Esophagus (tissue), 2 donors: Measurements from ENCODE around the gene SLC7A10. TPM values are rescaled to one million over a fixed set of nuclear protein-coding genes. Genes with fewer than 3 reads are reported as not detected.

Experiments used
- polyA plus RNA-seq, 2 donors: library from polyadenylated mRNA; stranded (reverse); fragments of 200-250 nt; gene quantifications; one replicate each; pipeline ENCODE4 v1.2.3, GENCODE V29; 2013
- donor health status: healthy with polysubstance abuse.
- donor health status: Bipolar disorder and iron deficiency.

Gene SLC7A10
- polyA plus RNA-seq, 2 donors, result 0.04 TPM; not detected in 1

Other genes starting within 250 kb of the SLC7A10 start
- gene RHPN2, start 161.0 kb downstream of the SLC7A10 start, polyA plus RNA-seq, result under 1 TPM; 0.26 to 0.76 TPM
- 1 to 10 TPM; 4.3 to 5.2 TPM for gene GPATCH1, start 144.7 kb downstream of the SLC7A10 start, polyA plus RNA-seq
- not detected for gene WDR88, start 93.7 kb downstream of the SLC7A10 start, polyA plus RNA-seq
- 1 to 10 TPM; 4.1 to 5.7 TPM for gene LRP3, start 31.5 kb downstream of the SLC7A10 start, polyA plus RNA-seq
- gene CEBPA, start 76.7 kb upstream of the SLC7A10 start, polyA plus RNA-seq, result 10 to 100 TPM; 14.1 to 19.4 TPM
- gene CEBPG, start 147.9 kb upstream of the SLC7A10 start, polyA plus RNA-seq, result 10 to 100 TPM; 18.3 to 20.6 TPM